HL-60 (cell line): ENCODE results near the gene BPHL.

ENCODE experiments used
- GABPA ChIP-seq: IDR thresholded peaks from 2 replicates; pipeline ENCODE4 v1.6.1; 2012; ENCODE audit warnings: low read depth
- TF ChIP-seq, protein P1 (sequence below): IDR thresholded peaks from one replicate; pipeline ENCODE4 v1.5.1; 2011; ENCODE audit warnings: low read length, control low read depth, inconsistent platforms; ENCODE audit not compliant: insufficient read depth

DNA sequence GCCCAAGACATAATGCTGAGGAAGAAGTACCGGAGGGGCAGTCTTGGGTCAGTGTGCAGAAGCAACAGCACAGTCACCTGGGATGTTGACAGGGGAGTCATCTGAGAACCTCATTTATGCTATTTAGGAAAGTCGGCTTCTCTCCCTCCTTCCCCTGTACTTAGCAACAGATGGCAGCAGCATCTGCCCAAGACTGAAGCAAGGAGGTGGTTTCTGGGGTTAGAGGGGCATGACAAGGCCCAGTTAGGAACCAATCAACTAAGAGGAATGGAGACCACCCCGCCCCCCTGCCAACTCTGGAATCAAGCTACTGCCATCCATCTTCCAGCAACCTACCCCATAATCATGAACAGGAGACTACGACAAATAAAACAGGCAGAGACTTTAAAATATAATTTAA is 28.5 kb upstream of the BPHL start:
- TF ChIP-seq, protein P1, sequence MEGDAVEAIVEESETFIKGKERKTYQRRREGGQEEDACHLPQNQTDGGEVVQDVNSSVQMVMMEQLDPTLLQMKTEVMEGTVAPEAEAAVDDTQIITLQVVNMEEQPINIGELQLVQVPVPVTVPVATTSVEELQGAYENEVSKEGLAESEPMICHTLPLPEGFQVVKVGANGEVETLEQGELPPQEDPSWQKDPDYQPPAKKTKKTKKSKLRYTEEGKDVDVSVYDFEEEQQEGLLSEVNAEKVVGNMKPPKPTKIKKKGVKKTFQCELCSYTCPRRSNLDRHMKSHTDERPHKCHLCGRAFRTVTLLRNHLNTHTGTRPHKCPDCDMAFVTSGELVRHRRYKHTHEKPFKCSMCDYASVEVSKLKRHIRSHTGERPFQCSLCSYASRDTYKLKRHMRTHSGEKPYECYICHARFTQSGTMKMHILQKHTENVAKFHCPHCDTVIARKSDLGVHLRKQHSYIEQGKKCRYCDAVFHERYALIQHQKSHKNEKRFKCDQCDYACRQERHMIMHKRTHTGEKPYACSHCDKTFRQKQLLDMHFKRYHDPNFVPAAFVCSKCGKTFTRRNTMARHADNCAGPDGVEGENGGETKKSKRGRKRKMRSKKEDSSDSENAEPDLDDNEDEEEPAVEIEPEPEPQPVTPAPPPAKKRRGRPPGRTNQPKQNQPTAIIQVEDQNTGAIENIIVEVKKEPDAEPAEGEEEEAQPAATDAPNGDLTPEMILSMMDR: no peak
- no peak for TF ChIP-seq GABPA
